Measurements from ENCODE around the gene NPW.
"Not testable (repeated sequence)": the region's sequence is repeated elsewhere in the genome, so short reads cannot be mapped to it uniquely, and the experiment has no call there.

Gene NPW

GRCh38 chr16:2023092-2024031, 3.8 kb downstream of the NPW start:
- peak; percentile 58 to 61 for DNase-seq (ENCODE audit: low read depth in 2 of 2)

GRCh38 chr16:2024032-2024420, 4.4 kb downstream of the NPW start:
- DNase-seq (ENCODE audit: low read depth in 2 of 2): no peak

- no peak for DNase-seq (ENCODE audit: low read depth in 2 of 2)
These were observed 5.7 kb downstream of the NPW start for GRCh38 chr16:2025251-2025650.

GRCh38 chr16:2025878-2026460, 6.4 kb downstream of the NPW start:
- no peak for DNase-seq (ENCODE audit: low read depth in 2 of 2)

GRCh38 chr16:2026461-2027023, 7.0 kb downstream of the NPW start, which contains the start of gene NHERF2:
Gene NHERF2 (plus strand): TSS chr16:2026902. CDS start chr16:2027006, 104 bp downstream.
- no peak for DNase-seq (ENCODE audit: low read depth in 2 of 2)

GRCh38 chr16:2027024-2028010, 7.7 kb downstream of the NPW start:
- no peak for DNase-seq (ENCODE audit: low read depth in 2 of 2)

GRCh38 chr16:2028146-2028545, 8.6 kb downstream of the NPW start:
- no peak for DNase-seq (ENCODE audit: low read depth in 2 of 2)

GRCh38 chr16:2028620-2029220, 9.1 kb downstream of the NPW start:
- DNase-seq (ENCODE audit: low read depth in 2 of 2): no peak

- DNase-seq (ENCODE audit: low read depth in 2 of 2): no peak
These were observed 9.8 kb downstream of the NPW start for GRCh38 chr16:2029350-2029749.

- DNase-seq (ENCODE audit: low read depth in 2 of 2): no peak
These were observed 10.5 kb downstream of the NPW start for GRCh38 chr16:2030036-2030435.

GRCh38 chr16:2031081-2031577, 11.5 kb downstream of the NPW start:
- no peak for DNase-seq (ENCODE audit: low read depth in 2 of 2)

GRCh38 chr16:2032285-2033056, 12.9 kb downstream of the NPW start:
- no peak for DNase-seq (ENCODE audit: low read depth in 2 of 2)

- DNase-seq (ENCODE audit: low read depth in 2 of 2): no peak
These were observed 13.7 kb downstream of the NPW start for GRCh38 chr16:2033057-2033908.

GRCh38 chr16:2033909-2034695, 14.5 kb downstream of the NPW start:
- not testable (repeated sequence) for DNase-seq (ENCODE audit: low read depth in 2 of 2)

- no peak for DNase-seq (ENCODE audit: low read depth in 2 of 2)
These were observed 15.3 kb downstream of the NPW start for GRCh38 chr16:2034696-2035430.

GRCh38 chr16:2035431-2036199, 16.0 kb downstream of the NPW start:
- peak; percentile 48 to 49 for DNase-seq (ENCODE audit: low read depth in 2 of 2)
